ENCODE results near the gene IL6R.
"Not testable (repeated sequence)": the region's sequence is repeated elsewhere in the genome, so short reads cannot be mapped to it uniquely, and the experiment has no call there.

DNA sequence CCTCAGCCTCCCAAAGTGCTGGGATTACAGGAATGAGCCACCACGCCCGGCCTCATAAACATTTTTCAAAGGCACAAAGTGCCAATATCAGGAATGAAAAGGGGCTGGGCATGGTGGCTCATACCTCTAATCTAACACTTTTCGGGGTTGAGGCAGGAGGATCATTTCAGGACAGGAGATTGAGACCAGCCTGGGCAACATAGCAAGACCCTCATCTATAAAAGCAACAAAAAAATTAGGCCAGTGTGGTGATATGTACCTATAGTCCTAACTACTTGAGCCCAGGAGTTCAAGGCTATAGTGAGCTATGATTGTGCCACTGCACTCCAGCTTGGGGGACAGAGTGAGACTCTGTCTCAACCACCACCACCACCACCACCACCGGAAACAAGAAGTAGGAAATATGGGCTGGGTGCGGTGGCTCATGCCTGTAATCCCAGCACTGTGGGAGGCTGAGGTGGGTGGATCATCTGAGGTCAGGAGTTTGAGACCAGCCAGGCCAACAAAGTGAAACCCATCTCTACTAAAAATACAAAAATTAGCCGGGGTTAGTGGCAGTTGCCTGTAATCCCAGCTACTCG is 31.3 kb upstream of the IL6R start:
- TF ChIP-seq ESRRG (CRISPR knock-in tag; IDR thresholded peaks at IDR 0.05); CREB5 (CRISPR knock-in tag; IDR thresholded peaks at IDR 0.05; ENCODE audit: low read depth); RARB (CRISPR knock-in tag; IDR thresholded peaks at IDR 0.05); TOX (CRISPR knock-in tag; IDR thresholded peaks at IDR 0.05; ENCODE audit: borderline replicate concordance); ZFP30 (CRISPR knock-in tag; IDR thresholded peaks at IDR 0.05); ZFP3 (CRISPR knock-in tag; IDR thresholded peaks at IDR 0.05); ARNTL (CRISPR knock-in tag; IDR thresholded peaks at IDR 0.05; ENCODE audit: borderline replicate concordance, low read depth): not testable (repeated sequence)
- TF ChIP-seq, protein P1, sequence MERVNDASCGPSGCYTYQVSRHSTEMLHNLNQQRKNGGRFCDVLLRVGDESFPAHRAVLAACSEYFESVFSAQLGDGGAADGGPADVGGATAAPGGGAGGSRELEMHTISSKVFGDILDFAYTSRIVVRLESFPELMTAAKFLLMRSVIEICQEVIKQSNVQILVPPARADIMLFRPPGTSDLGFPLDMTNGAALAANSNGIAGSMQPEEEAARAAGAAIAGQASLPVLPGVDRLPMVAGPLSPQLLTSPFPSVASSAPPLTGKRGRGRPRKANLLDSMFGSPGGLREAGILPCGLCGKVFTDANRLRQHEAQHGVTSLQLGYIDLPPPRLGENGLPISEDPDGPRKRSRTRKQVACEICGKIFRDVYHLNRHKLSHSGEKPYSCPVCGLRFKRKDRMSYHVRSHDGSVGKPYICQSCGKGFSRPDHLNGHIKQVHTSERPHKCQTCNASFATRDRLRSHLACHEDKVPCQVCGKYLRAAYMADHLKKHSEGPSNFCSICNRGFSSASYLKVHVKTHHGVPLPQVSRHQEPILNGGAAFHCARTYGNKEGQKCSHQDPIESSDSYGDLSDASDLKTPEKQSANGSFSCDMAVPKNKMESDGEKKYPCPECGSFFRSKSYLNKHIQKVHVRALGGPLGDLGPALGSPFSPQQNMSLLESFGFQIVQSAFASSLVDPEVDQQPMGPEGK (CRISPR knock-in tag; IDR thresholded peaks at IDR 0.05; ENCODE audit: borderline replicate concordance) = not testable (repeated sequence)
- TF ChIP-seq, protein P2, sequence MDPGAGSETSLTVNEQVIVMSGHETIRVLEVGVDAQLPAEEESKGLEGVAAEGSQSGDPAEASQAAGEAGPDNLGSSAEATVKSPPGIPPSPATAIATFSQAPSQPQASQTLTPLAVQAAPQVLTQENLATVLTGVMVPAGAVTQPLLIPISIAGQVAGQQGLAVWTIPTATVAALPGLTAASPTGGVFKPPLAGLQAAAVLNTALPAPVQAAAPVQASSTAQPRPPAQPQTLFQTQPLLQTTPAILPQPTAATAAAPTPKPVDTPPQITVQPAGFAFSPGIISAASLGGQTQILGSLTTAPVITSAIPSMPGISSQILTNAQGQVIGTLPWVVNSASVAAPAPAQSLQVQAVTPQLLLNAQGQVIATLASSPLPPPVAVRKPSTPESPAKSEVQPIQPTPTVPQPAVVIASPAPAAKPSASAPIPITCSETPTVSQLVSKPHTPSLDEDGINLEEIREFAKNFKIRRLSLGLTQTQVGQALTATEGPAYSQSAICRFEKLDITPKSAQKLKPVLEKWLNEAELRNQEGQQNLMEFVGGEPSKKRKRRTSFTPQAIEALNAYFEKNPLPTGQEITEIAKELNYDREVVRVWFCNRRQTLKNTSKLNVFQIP (CRISPR knock-in tag; IDR thresholded peaks at IDR 0.05; ENCODE audit: borderline replicate concordance, low read depth) = not testable (repeated sequence)
- TF ChIP-seq, protein P3, sequence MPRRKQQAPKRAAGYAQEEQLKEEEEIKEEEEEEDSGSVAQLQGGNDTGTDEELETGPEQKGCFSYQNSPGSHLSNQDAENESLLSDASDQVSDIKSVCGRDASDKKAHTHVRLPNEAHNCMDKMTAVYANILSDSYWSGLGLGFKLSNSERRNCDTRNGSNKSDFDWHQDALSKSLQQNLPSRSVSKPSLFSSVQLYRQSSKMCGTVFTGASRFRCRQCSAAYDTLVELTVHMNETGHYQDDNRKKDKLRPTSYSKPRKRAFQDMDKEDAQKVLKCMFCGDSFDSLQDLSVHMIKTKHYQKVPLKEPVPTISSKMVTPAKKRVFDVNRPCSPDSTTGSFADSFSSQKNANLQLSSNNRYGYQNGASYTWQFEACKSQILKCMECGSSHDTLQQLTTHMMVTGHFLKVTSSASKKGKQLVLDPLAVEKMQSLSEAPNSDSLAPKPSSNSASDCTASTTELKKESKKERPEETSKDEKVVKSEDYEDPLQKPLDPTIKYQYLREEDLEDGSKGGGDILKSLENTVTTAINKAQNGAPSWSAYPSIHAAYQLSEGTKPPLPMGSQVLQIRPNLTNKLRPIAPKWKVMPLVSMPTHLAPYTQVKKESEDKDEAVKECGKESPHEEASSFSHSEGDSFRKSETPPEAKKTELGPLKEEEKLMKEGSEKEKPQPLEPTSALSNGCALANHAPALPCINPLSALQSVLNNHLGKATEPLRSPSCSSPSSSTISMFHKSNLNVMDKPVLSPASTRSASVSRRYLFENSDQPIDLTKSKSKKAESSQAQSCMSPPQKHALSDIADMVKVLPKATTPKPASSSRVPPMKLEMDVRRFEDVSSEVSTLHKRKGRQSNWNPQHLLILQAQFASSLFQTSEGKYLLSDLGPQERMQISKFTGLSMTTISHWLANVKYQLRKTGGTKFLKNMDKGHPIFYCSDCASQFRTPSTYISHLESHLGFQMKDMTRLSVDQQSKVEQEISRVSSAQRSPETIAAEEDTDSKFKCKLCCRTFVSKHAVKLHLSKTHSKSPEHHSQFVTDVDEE (CRISPR knock-in tag; IDR thresholded peaks at IDR 0.05) = not testable (repeated sequence)

Data from SK-N-SH treated with all-trans-retinoic acid at 6 μM for 48 hours (cell line).